OCI-LY3 (cell line): ENCODE data around the gene PSMC3.

Experiments used
- H2AFZ ChIP-seq: fragments of 200-600, 300-600 bp; shearing (Covaris generic); 2 replicates; pipeline ENCODE4 v1.6.0; 2014; ENCODE audit warnings: antibody characterized with exemption, low read depth, low read length
- H3K27ac ChIP-seq: fragments of 200-600, 300-600 bp; sonication (generic); 2 replicates; pipeline ENCODE4 v1.5.1; 2014; ENCODE audit warnings: mild to moderate bottlenecking, low read length, moderate library complexity, mixed read lengths
- H3K27me3 ChIP-seq: fragments of 200-600, 300-600 bp; sonication (generic); 2 replicates; pipeline ENCODE4 v1.6.1; 2014; ENCODE audit warnings: low read depth, low read length, mixed read lengths
- H3K36me3 ChIP-seq: fragments of 200-600, 300-600 bp; sonication (generic); replicated peaks from 2 replicates; pipeline ENCODE3; 2014; ENCODE audit warnings: low read depth, low read length, mixed read lengths
- H3K4me1 ChIP-seq: fragments of 300-600, 200-600 bp; sonication (generic); 2 replicates; pipeline ENCODE4 v1.6.1; 2014; ENCODE audit warnings: low read length, mixed read lengths
- H3K4me2 ChIP-seq: fragments of 200-600, 300-600 bp; sonication (generic); 2 replicates; pipeline ENCODE4 v1.6.1; 2014; ENCODE audit warnings: low read length, mixed read lengths
- H3K4me3 ChIP-seq: fragments of 300-600, 200-600 bp; sonication (generic); 2 replicates; pipeline ENCODE4 v1.5.1; 2014; ENCODE audit warnings: antibody characterized with exemption, mild to moderate bottlenecking, low read length, moderate library complexity
- H3K79me2 ChIP-seq: fragments of 300-600, 200-600 bp; shearing (Covaris generic); 2 replicates; pipeline ENCODE4 v1.6.1; 2014; ENCODE audit warnings: mild to moderate bottlenecking, low read length, mixed read lengths
- H3K9ac ChIP-seq: fragments of 300-600, 200-600 bp; shearing (Covaris generic); 2 replicates; pipeline ENCODE4 v1.6.0; 2014; ENCODE audit warnings: mild to moderate bottlenecking, low read length, moderate library complexity
- H3K9me3 ChIP-seq: fragments of 200-600, 300-600 bp; shearing (Covaris generic); 2 replicates; pipeline ENCODE4 v1.6.1; 2014; ENCODE audit warnings: low read length, mixed read lengths; ENCODE audit not compliant: insufficient read depth
- H4K20me1 ChIP-seq: fragments of 200-600, 300-600 bp; sonication (generic); 2 replicates; pipeline ENCODE4 v1.6.1; 2016; ENCODE audit warnings: low read length, mixed read lengths; ENCODE audit not compliant: insufficient read depth
- CTCF ChIP-seq: fragments of 200-600, 300-600 bp; sonication (generic); IDR thresholded peaks from 2 replicates; pipeline ENCODE4 v1.5.1; 2014; ENCODE audit warnings: antibody characterized with exemption, low read length, low read depth
- EZH2phosphoT487 ChIP-seq: fragments of 200-600 bp; shearing (Covaris generic); IDR thresholded peaks from 2 replicates; pipeline ENCODE4 v1.6.1; 2018; ENCODE audit warnings: antibody characterized with exemption, mixed run types, low read depth

Gene PSMC3

DNA sequence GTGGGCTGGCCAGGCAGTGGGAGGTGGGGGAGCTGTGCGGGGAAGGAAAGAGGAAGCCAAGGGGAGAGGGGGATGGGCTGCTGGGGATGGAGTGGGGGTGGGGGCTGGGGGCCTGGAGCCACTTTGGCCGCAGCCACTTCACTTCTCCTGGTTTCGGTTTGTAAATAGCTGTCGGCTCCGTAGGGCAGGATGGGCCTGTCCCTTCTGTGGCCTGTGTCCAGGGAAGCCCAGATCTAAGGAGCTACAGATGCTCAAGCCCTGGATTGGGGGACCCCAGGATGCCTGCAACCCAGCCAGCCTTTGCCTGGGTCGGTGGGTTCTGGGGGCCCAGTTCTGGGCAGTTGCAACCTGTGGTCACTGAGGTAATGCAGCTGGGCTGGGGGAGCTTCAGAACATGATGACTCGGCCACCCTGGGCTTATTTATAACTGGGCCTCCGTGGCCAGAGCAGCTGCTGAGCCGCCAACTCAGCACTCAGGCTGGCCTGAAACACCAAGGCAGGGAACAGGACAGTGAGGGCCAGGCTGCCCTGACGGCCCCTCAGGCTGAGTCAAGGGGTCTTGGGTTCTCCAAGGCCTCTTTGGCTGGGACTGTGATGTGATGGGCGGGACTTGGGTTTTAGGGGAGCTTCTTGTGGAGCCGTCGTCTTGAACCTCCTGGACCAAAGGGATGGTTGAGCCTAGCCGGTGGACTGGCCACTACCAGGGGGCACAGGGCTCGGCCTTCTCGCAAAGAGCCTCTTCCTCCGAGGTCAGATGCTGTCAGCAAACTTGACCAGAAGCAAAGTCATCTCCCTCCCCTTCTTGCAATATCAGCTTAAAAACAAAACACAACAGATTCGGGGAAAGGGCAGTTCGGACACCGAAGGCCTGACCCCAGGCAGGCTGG, 32.8 kb downstream of the PSMC3 start:
- H3K9ac ChIP-seq, result no peak overlapping the region
- peaks cover 42% of the 10 kb centered on the region for H3K4me1 ChIP-seq
- H4K20me1 ChIP-seq, result no peaks in the 10 kb centered on the region
- no peak overlapping the region; the same call in 1 of the 2 replicates for H2AFZ ChIP-seq
- H3K9me3 ChIP-seq, result no peaks in the 10 kb centered on the region
- no peak overlapping the region for H3K4me3 ChIP-seq
- H3K4me2 ChIP-seq, result no peak overlapping the region
- H3K27me3 ChIP-seq, result no peaks in the 10 kb centered on the region
- TF ChIP-seq EZH2phosphoT487, result no peak
- no peak for TF ChIP-seq CTCF
- no peaks in the 10 kb centered on the region for H3K79me2 ChIP-seq
- H3K36me3 ChIP-seq, result no peaks in the 10 kb centered on the region
- no peak overlapping the region for H3K27ac ChIP-seq

- Histone ChIP-seq H3K9me3 (no peaks in the 10 kb centered on the region), H3K4me2 (no peak overlapping the region), H3K79me2 (no peaks in the 10 kb centered on the region), H2AFZ (no peak overlapping the region; the same call in 1 of the 2 replicates), H3K4me1 (peaks cover 42% of the 10 kb centered on the region), H3K27ac (no peak overlapping the region), H3K27me3 (no peaks in the 10 kb centered on the region), H3K4me3 (no peak overlapping the region), H3K36me3 (no peaks in the 10 kb centered on the region), H4K20me1 (no peaks in the 10 kb centered on the region), H3K9ac (no peak overlapping the region)
- no peak for TF ChIP-seq EZH2phosphoT487
- TF ChIP-seq CTCF, result no peak
These were observed 33.6 kb downstream of the PSMC3 start for GRCh38 chr11:47392546-47393162.

- Histone ChIP-seq H3K4me1 (peaks cover 42% of the 10 kb centered on the region), H3K27ac (peak overlapping the region; percentile 9; the same call in 1 of the 2 replicates), H3K9ac (peak overlapping the region; percentile 34; the same call in 1 of the 2 replicates), H3K36me3 (no peaks in the 10 kb centered on the region), H3K4me2 (peak overlapping the region; percentile 11; the same call in 1 of the 2 replicates), H4K20me1 (no peaks in the 10 kb centered on the region), H3K4me3 (no peak overlapping the region), H3K79me2 (no peaks in the 10 kb centered on the region), H3K27me3 (no peaks in the 10 kb centered on the region), H2AFZ (no peak overlapping the region), H3K9me3 (no peaks in the 10 kb centered on the region)
- TF ChIP-seq EZH2phosphoT487 (no peak), CTCF (no peak)
These were observed 34.4 kb downstream of the PSMC3 start for GRCh38 chr11:47391711-47392432.
